Pulmonary artery endothelial cell (primary cell): ENCODE measurements around the gene ITPK1. TPM values are rescaled to one million over a fixed set of nuclear protein-coding genes. Genes with fewer than 3 reads are reported as not detected.

Experiments used
- DNase-seq: peaks from one replicate; pipeline ENCODE4 v3.0.0-alpha.2; 2011; ENCODE audit warnings: low read depth, low spot score
- total RNA-seq: library from RNA; depleted of rRNA; stranded (reverse); fragments of >200 nt; gene quantifications from 2 replicates; pipeline ENCODE4 v1.2.3, GENCODE V29; 2014

The ITPK1 gene
- total RNA-seq, 1 donor from 2014 or later, result 28.1 TPM

GRCh38 chr14:93061380-93062012, 54.2 kb downstream of the ITPK1 start:
- DNase-seq, result no peak

DNA sequence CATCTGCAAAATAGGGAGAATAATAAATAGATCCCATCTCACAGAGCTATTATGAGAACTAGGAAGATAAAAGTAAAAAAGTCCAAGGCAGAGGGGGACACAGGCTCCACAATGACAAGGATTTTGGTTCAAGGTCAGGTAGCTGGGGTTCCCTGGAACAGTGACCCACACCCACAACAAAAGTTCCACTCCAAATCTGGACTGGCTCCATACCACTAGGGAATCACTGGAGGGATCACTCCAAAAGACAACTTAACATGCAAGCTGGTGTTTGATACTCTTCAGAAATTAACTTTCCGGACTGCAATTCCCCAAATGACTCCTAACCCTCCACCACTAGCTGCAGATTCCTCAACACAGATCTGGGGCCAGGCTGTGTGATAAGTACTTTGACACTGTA, 54.9 kb downstream of the ITPK1 start:
- no peak for DNase-seq

DNA sequence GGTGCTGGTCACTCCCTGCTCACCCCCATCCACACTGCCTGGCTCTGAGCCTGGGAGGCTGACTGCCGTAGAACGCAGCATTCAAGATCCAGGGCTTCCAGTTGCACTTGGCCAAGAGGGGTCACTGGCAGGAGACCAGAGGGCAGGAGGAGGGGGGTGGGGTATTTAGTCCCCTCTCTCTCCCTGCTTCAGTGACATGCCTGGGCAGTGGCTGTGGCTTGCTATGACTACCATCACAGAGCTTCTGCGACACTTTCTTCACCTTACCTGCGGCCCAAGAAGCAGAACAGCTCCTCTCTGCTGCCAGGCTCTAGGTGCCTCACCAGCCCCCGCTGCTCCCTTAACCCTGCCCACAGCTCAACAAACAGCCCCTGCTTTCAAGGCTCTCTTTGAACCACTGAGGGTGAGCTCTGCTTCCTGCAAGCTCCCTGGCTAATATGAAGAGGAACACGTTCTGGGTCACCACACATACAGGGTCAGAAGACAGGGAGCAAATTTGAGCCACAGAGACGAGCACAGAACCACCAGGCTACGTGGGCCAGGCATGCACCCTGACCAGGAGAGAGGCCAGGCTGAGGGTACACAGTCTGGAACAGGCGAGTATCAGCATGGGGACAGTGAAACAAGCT, 55.7 kb downstream of the ITPK1 start:
- DNase-seq, result no peak

GRCh38 chr14:93059260-93059659, 56.5 kb downstream of the ITPK1 start:
- DNase-seq, result no peak

GRCh38 chr14:93057586-93058280, 58.0 kb downstream of the ITPK1 start:
- DNase-seq, result no peak

GRCh38 chr14:93056840-93057585, 58.7 kb downstream of the ITPK1 start:
- DNase-seq, result no peak

- DNase-seq, result no peak
These were observed 59.4 kb downstream of the ITPK1 start for GRCh38 chr14:93056166-93056839.

DNA sequence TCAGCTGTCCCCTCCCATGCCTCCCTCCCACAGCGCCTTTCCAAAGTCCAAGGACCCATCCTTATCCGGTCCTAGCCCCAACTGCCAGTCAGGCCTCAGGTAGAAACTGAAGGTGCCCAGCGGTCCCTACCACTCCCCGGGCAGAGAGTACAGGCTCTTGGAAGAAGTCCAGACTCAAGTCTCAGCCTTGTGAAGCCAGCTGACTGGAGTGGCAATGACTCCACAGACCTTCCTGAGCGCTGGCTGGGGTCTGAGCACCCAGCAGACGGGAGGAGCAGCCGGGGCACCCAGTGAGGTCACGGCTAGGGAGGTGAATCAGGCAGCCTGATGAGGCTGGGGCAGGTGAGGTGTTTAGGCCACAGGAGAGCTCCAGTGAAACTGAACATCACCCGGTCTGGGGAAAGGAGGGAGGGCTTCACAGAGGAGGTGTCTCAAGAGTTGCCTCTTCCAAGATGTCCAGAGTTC, 60.0 kb downstream of the ITPK1 start:
- DNase-seq, result no peak

GRCh38 chr14:93054876-93055275, 60.8 kb downstream of the ITPK1 start:
- no peak for DNase-seq

- no peak for DNase-seq
These were observed 61.7 kb downstream of the ITPK1 start for GRCh38 chr14:93054006-93054405.

DNA sequence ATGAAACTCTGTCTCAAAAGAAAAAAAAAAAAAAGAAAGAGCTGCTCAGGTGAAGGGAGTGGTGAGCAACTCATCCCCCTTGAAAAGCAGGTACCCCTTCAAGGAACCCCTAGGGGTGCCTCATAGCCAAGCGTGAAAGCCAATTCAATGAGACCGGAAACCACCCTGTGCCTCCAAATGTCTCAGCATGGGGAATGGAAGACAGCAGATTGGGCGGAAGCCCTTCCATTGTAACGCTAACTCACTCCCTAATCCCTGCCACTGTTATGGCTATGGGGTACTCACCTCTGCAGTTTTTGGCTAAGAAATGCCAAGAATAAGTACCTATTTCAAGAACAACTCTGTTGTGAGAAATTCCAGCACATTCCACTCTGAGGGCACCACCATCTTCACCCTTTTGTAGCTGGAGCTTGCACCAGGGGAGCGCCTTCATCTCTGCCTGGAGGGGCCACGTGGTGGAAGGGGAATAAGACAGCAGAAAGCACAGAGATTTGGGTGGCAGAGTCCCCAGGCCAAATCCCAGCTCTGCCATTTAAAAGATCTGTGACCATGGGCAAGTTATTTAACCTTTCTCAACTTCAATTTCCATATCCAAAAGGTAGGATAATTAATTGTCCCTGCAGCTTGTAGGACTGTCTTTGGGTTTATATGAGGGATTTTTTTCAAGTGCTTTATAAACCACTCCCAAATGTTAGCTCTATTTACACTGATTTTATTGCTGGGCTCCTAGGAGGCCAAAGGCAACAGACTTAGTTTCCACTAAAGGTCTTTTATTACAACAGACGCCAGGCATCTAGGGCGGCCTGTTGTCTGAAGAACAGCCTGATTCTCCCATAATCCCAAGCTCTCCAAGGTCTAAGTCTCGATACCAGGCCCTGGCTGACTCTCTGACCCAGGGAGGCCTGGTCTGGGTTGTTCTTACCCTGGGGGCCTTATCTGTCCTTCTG, 63.9 kb downstream of the ITPK1 start:
- no peak for DNase-seq

GRCh38 chr14:93050761-93051160, 65.0 kb downstream of the ITPK1 start:
- no peak for DNase-seq

- DNase-seq, result peak; percentile 46
These were observed 65.8 kb downstream of the ITPK1 start for GRCh38 chr14:93049867-93050331.

- DNase-seq, result no peak
These were observed 66.4 kb downstream of the ITPK1 start for GRCh38 chr14:93049315-93049714.

- no peak for DNase-seq
These were observed 66.9 kb downstream of the ITPK1 start for GRCh38 chr14:93048843-93049242.

DNA sequence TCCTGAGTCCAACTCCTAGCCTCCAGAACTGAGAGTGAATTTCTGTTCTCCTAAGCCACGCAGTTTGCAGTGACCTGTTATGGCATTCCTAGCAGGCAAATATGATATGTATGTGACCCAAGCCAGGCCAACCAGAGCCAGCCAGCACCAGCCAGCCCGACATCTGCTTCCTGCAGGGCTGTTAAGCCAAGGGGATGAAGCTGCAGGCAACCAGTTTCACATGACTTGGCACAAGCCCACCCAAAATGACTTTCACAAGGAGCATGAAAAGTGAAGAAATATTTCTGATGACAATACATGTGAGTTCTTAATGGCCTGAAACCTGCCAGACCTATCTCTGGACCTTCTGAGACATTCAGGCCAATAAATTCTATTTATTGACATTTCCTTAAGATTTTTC, 68.1 kb downstream of the ITPK1 start:
- DNase-seq, result no peak

DNA sequence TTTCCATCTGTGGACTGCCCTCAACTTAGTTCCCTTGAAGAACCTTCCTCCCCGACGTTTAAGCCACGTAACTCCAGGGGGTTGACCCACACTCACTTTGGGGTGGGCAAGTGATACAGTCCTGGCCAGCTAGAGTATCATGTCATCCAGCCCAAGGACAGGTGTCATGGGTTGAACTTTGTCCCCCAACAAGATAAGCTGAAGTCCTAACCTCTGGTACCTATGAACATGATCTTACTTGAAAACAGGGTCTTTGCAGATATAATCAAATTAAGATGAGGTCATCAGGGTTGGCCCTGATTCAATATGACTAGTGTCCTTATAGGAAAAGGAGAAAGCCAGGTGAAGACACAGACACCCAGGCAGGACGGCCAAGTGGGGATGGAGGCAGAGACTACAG, 68.6 kb downstream of the ITPK1 start:
- DNase-seq, result no peak

- no peak for DNase-seq
These were observed 69.0 kb downstream of the ITPK1 start for GRCh38 chr14:93046705-93047050.

DNA sequence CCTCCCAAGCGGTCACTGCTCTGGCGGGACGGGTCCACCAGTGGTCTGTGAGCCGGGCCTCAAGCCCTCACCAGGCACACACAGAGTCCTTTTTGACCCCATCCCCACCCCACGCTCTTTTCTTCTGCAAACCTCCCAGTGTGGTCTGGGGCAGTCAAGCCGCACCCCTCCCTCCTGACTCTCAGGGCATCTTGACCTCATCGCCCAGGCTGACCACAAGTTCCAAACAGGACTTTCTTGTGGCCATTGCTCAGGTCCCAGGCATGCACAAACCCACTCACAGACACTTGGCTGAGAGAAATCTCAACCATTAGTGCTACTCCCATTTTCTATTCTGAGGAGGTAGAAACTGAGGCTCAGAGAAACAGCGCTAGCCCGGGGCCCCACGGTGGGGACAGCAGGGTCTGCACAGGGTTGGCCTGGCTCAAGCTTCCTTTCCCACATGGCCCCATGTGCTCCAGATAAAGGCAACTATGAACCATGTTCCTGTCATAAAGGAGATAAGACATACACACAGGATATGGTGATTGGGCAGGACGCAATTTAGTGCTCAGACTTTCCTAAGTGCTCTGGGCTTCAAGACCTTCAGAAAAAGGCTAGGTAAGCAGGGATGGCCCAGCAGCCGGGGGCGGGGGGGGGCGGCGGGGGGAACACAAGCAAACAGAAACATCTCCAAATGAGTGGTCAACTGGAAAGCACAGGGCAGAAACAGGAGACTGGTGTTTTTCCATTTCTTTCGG, 69.6 kb downstream of the ITPK1 start:
- DNase-seq, result no peak
